H7 (cell line): ENCODE measurements around the gene GIPC3. TPM values are rescaled to one million over a fixed set of nuclear protein-coding genes. Genes with fewer than 3 reads are reported as not detected.
"Not testable (repeated sequence)": the region's sequence is repeated elsewhere in the genome, so short reads cannot be mapped to it uniquely, and the experiment has no call there.

Source experiments
- DNase-seq: peaks from one replicate; pipeline ENCODE4 v3.0.0; 2012
- H3K27me3 ChIP-seq: 2 replicates; pipeline ENCODE4 v1.6.0; 2011; ENCODE audit warnings: mild to moderate bottlenecking, low read length; ENCODE audit not compliant: control insufficient read depth, insufficient read depth
- H3K36me3 ChIP-seq: replicated peaks from 2 replicates; pipeline ENCODE4 v1.5.1; 2011; ENCODE audit warnings: low read length; ENCODE audit not compliant: control insufficient read depth, insufficient read depth
- H3K4me3 ChIP-seq: 2 replicates; pipeline ENCODE4 v1.5.1; 2011; ENCODE audit warnings: low read depth, mild to moderate bottlenecking, control low read depth, low read length, moderate library complexity; ENCODE audit not compliant: insufficient read depth
- total RNA-seq: library from RNA; depleted of rRNA; stranded (reverse); fragments of >200 nt; shearing (Covaris generic); gene quantifications from 2 replicates; pipeline ENCODE4 v1.2.3, GENCODE V29; 2014

GIPC3 gene
- total RNA-seq, 1 experiment from 2014 or later = 0.21 TPM

DNA sequence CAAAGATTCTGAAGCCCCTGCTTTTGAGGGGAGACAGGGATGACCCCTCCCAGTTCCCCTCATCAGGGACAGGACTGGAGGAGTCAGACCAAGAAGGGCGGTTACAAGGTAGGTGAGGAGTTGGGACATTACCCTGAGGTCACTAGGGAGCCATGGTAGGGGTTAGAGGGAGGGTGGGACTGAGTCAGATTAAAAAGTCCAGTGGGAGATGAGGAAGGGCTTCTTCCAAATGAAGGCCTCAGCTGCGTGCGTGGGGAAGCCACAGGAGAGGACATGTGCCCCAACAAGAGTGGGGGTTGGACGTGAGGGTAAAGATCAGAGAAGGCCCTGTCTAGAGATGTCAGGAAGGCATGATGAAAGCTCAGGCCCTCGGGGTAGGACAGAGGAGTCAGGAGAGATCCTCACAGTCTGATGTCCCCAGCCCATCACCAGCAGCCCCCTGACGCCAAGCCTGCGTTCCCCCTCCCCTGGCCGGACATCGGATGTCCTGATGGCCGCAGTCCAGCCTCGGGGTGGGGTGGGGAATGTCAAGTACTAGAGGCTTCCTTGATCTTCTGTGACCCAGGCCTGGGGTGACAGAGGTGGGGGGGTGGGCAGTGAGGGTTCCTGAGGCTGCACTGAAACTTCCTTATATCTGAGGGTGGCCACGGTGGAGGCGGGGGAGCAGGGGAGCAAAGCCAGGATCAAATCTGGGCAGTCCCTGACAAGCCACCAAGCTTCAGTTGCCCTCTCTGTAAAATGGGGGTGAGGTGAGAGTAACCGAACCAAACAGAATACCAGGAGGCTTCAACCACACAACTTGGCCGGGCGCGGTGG is 21.4 kb upstream of the GIPC3 start:
- Histone ChIP-seq H3K27me3 (no peaks in the 10 kb centered on the region), H3K4me3 (no peak overlapping the region), H3K36me3 (no peaks in the 10 kb centered on the region)
- peak; percentile 34 for DNase-seq

DNA sequence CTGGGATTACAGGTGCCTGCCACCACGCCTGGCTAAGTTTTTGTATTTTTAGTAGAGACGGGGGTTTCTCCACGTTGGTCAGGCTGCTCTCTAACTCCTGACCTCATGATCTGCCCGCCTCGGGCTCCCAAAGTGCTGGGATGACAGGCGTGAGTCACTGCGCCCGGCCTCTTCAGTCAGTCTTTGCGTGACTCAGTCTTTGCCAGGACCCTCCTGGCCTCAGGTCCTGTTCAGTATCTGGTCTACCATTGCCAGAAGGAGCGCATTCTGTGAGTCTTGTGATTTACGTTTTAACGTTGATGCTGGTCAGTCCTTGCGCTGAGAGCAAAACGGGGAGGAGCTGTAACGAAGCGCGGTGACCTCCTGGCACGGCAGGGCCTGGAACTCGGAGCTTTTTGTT is 20.1 kb upstream of the GIPC3 start:
- Histone ChIP-seq H3K27me3 (no peaks in the 10 kb centered on the region), H3K4me3 (no peak overlapping the region), H3K36me3 (no peaks in the 10 kb centered on the region)
- DNase-seq = no peak

DNA sequence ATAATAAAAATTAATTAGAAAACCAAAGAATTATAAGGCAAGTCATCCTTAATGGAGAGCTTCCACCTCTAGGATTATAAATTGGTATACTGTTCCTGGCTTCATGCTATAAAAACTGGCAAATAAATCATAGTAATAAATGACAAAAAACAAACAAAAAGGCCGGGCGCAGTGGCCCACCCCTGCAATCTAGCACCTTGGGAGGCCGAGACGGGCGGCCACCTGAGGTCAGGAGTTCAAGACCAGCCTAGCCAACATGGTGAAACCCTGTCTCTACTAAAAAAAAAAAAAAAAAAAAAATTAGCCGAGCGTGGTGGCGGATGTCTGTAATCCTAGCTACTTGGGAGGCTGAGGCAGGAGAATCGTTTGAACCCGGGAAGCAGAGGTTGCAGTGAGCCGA is 15.2 kb upstream of the GIPC3 start:
- not testable (repeated sequence) for DNase-seq

GRCh38 chr19:3570606-3571011 is 14.7 kb upstream of the GIPC3 start:
- no peak overlapping the region for H3K4me3 ChIP-seq
- H3K36me3 ChIP-seq = no peaks in the 10 kb centered on the region; the same call in 1 of the 2 replicates
- no peaks in the 10 kb centered on the region; the same call in 1 of the 2 replicates for H3K27me3 ChIP-seq
- no peak for DNase-seq

More for the DNA sequence above, 15.2 kb upstream of the GIPC3 start:
- H3K4me3 ChIP-seq, H3K27me3 ChIP-seq, H3K36me3 ChIP-seq: not testable (repeated sequence)

DNA sequence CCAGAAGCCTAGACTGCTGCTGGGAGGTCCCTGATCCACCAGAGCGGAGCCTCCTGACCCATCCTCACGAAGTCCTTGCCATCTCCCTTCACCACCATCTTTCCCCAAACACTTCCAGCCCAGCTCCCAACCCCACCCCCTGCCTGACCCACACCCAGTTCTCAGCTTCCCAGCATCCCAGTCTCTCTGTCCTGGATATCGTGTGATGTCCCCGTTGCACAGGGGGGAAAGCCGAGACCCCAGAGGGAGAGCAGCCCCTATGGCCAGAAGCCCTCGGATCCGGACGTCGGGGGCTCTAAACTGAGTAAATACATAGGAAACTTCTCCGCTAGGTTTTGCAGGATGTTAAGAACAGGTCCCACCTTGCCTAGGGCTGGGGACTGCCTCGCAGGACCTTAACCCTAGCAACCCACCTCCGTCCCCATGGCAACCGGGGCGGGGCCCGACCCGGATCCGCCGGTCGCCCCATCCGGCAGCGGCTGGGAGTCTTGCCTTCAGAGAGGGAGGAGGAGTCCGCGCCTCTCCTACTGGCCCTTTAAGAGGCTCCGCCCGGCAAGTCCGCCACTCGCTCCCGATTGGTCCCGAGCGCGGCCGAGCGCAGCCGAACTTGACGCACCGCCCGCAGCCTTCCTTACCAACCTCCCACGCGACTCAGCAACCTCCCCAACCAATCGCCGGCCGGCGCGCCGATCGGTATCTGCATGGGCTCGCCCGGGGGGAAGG is 13.0 kb upstream of the GIPC3 start:
- Histone ChIP-seq H3K4me3 (no peak overlapping the region), H3K27me3 (peaks cover 3% of the 10 kb centered on the region; the same call in 1 of the 2 replicates), H3K36me3 (no peaks in the 10 kb centered on the region; the same call in 1 of the 2 replicates)
- peak; percentile 99 for DNase-seq

DNA sequence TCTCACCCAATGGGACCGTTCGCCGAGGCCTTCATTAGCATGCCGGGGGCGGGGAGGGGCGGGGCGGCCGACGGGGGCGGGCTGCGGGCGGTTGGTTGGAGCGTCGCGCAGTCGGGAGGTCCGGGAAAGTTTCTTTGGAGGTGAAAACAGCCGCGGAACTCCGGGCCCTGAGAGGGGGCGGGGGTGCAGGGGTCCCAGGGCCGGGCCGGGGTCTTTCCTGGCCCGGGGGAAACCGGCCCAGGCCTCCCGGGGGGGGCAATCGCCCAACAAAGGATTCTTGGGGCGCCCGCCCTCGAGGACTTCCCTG is 12.5 kb upstream of the GIPC3 start, which contains the start of gene HMG20B:
HMG20B (plus strand) TSS at position 90 of the 307 bp plus-strand sequence. CDS start 366 bp downstream, outside the sequence.
- peaks cover 5% of the 10 kb centered on the region; the same call in 1 of the 2 replicates for H3K27me3 ChIP-seq
- H3K36me3 ChIP-seq = no peaks in the 10 kb centered on the region; the same call in 1 of the 2 replicates
- no peak for DNase-seq
- peak within 1 kb of the TSS; percentile 91 for H3K4me3 ChIP-seq

- Histone ChIP-seq H3K36me3 (no peaks in the 10 kb centered on the region; the same call in 1 of the 2 replicates), H3K27me3 (peaks cover 10% of the 10 kb centered on the region; the same call in 1 of the 2 replicates), H3K4me3 (peak overlapping the region; percentile 91)
- DNase-seq = peak; percentile 81
Observed at GRCh38 chr19:3573162-3573857, 12.0 kb upstream of the GIPC3 start.

- DNase-seq = peak; percentile 97
Observed at GRCh38 chr19:3573858-3574637, 11.2 kb upstream of the GIPC3 start.

DNA sequence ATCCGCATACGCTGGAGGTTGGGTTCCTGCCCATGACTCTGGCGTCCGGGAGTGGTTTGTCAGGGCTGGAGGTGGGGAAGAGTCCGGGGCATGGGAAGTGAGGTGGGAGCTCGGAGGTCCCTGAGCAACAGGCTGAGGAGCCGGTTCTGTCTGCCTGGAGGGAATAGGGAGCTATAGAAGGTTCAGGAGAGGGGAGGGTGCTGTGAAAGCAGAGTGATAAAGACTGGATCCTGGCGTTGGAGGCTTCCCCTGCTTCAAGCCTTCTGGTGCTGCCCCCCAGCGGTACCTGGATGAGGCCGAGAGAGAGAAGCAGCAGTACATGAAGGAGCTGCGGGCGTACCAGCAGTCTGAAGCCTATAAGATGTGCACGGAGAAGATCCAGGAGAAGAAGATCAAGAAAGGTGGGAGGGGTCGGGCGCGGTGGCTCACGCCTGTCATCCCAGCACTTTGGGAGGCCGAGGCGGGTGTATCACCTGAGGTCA is 10.0 kb upstream of the GIPC3 start:
- peak; percentile 68 for DNase-seq
- Histone ChIP-seq H3K27me3 (peaks cover 17% of the 10 kb centered on the region; the same call in 1 of the 2 replicates), H3K4me3 (no peak overlapping the region), H3K36me3 (no peaks in the 10 kb centered on the region; the same call in 1 of the 2 replicates)

More at GRCh38 chr19:3573858-3574637, 11.2 kb upstream of the GIPC3 start:
- Histone ChIP-seq H3K4me3 (peak overlapping the region; percentile 91), H3K27me3 (peaks cover 15% of the 10 kb centered on the region; the same call in 1 of the 2 replicates), H3K36me3 (no peaks in the 10 kb centered on the region; the same call in 1 of the 2 replicates)

- DNase-seq = peak; percentile 49
- Histone ChIP-seq H3K27me3 (peaks cover 17% of the 10 kb centered on the region; the same call in 1 of the 2 replicates), H3K4me3 (peak overlapping the region; percentile 61), H3K36me3 (no peaks in the 10 kb centered on the region; the same call in 1 of the 2 replicates)
Observed at GRCh38 chr19:3575949-3576673, 9.2 kb upstream of the GIPC3 start.

- peak overlapping the region; percentile 61 for H3K4me3 ChIP-seq
- no peaks in the 10 kb centered on the region; the same call in 1 of the 2 replicates for H3K36me3 ChIP-seq
- H3K27me3 ChIP-seq = peaks cover 17% of the 10 kb centered on the region; the same call in 1 of the 2 replicates
- DNase-seq = peak; percentile 100
Observed at GRCh38 chr19:3576696-3577443, 8.4 kb upstream of the GIPC3 start.

GRCh38 chr19:3577723-3578344 is 7.4 kb upstream of the GIPC3 start:
- Histone ChIP-seq H3K36me3 (no peaks in the 10 kb centered on the region; the same call in 1 of the 2 replicates), H3K4me3 (peak overlapping the region; percentile 48), H3K27me3 (peaks cover 17% of the 10 kb centered on the region; the same call in 1 of the 2 replicates)
- DNase-seq = peak; percentile 90
